GM13976 (cell line): ENCODE results near the gene SNRPN.
"Not testable (repeated sequence)": the region's sequence is repeated elsewhere in the genome, so short reads cannot be mapped to it uniquely, and the experiment has no call there.

ENCODE experiments used
- DNase-seq: peaks from one replicate; pipeline ENCODE4 v3.0.0; 2012; ENCODE audit warnings: low spot score
- in situ Hi-C: fragments of 300-500 bp; cut with MboI; formaldehyde crosslinking; loops from one replicate; pipeline ENCODE4 v1.12.0; 2022; ENCODE audit warnings: low sequenced_read_pairs, mixed read lengths, inconsistent platforms; ENCODE audit not compliant: unreplicated experiment
- TF ChIP-seq, protein P1 (sequence below): IDR thresholded peaks from 2 replicates; pipeline ENCODE4 v1.5.1; 2012; ENCODE audit warnings: borderline replicate concordance, mild to moderate bottlenecking; ENCODE audit not compliant: insufficient read depth; ENCODE audit errors: extremely low read depth, missing control alignments, control extremely low read depth

SNRPN gene

GRCh38 chr15:24933716-24934115, 21.1 kb upstream of the SNRPN start:
- in situ Hi-C loops, result no loop called here
- TF ChIP-seq, protein P1, sequence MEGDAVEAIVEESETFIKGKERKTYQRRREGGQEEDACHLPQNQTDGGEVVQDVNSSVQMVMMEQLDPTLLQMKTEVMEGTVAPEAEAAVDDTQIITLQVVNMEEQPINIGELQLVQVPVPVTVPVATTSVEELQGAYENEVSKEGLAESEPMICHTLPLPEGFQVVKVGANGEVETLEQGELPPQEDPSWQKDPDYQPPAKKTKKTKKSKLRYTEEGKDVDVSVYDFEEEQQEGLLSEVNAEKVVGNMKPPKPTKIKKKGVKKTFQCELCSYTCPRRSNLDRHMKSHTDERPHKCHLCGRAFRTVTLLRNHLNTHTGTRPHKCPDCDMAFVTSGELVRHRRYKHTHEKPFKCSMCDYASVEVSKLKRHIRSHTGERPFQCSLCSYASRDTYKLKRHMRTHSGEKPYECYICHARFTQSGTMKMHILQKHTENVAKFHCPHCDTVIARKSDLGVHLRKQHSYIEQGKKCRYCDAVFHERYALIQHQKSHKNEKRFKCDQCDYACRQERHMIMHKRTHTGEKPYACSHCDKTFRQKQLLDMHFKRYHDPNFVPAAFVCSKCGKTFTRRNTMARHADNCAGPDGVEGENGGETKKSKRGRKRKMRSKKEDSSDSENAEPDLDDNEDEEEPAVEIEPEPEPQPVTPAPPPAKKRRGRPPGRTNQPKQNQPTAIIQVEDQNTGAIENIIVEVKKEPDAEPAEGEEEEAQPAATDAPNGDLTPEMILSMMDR, result no peak
- DNase-seq, result no peak

DNA sequence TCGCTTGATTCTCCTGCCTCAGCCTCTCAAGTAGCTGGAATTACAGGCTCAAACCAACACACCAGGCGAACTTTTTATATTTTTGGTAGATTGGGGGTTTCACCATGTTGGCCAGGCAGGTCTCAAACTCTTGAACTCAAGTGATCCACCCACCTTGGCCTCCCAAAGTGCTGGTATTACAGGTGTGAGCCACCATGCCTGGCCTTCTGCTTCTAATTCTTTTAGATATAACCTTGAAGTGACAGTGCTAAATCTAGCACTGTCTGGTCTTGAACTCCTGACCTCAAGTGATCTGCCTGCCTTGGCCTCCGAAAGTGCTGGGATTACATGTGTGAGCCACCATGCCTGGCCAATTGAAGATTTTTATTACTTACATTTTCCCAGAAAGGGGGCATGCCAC, 16.6 kb upstream of the SNRPN start:
- in situ Hi-C loops, DNase-seq: not testable (repeated sequence)

DNA sequence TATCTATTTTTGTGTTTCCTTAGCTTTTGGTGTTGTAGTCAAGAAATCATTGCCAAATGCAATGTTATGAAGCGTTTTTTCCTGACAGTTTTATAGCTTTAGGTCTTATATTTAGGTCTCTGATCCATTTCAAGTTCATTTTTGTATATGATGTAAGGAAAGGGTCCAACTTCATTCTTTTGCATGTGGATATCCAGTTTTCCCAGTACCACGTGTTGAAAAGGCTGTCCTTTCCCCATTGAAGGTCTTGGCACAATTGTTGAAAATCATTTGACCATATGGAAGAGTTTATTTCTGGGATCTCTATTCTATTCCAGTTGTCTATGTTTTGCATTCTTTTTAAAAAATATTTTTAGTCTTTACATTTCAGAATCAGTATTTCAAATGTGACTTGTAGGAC, 14.6 kb upstream of the SNRPN start:
- in situ Hi-C loops, result no loop called here
- TF ChIP-seq, protein P1, result no peak
- no peak for DNase-seq

DNA sequence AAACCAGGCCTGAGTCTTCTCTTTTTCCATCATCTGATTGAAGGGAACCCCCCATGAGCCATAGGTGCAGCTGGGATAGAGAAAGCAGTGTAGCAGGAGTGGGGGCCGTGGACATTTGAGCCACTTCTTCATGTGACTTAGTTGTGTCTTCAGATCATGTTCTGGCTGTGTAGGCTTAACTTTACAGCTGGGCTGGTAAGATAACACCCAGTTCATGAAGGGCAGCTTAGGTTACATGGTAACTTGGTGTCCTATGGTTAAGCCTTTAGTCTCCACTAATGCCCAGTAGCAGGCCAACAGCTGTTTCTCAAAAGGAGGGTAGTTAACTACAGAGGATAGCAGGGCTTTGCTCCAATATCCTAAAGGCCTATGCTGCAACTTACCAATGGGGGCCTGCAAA, 11.4 kb upstream of the SNRPN start:
- in situ Hi-C loops, result no loop called here
- TF ChIP-seq, protein P1, result no peak
- no peak for DNase-seq

GRCh38 chr15:24944954-24945353, 9.8 kb upstream of the SNRPN start:
- TF ChIP-seq, protein P1, result no peak
- DNase-seq, result no peak
- in situ Hi-C loops, result no loop called here

DNA sequence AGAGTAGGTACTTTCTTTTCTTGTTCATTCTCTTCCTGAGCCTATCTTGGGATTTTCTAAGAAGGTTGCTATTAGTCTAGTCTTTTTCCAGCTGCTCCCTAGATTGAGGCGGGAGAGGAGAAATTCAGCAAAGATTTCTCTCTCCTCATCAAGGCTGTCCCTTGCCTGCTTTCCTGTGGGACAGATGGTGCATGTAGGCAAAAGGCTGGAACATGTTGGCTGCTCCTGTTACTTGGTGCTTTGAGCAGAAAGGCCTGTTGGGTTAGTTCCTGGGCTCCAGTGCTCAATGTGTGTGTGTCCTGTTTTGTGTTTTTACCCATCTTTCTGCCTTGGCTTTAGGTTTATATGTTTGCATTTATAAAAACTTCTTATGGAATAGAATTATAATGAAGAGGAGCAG, 9.1 kb upstream of the SNRPN start:
- in situ Hi-C loops, result no loop called here
- no peak for DNase-seq
- TF ChIP-seq, protein P1, result no peak

- no peak for DNase-seq
- TF ChIP-seq, protein P1, result no peak
- in situ Hi-C loops, result no loop called here
Measured at GRCh38 chr15:24948495-24948894, 6.3 kb upstream of the SNRPN start.
